HG03039 (cell line): Measurements from ENCODE around the gene ZC3H8.
"Not testable (repeated sequence)": the region's sequence is repeated elsewhere in the genome, so short reads cannot be mapped to it uniquely, and the experiment has no call there.

Experiments
- ATAC-seq: cut with Tn5 transposase; IDR thresholded peaks from one replicate; pipeline ENCODE4 v1.9.1; 2021; ENCODE audit warnings: mild to moderate bottlenecking, moderate library complexity; ENCODE audit not compliant: unreplicated experiment

ZC3H8 gene

GRCh38 chr2:112254466-112255240 lies at the start of gene ZC3H8:
ZC3H8 (minus strand) TSS chr2:112255042; CDS start chr2:112254981, 61 bp downstream.
- peak; percentile 81 for ATAC-seq

DNA sequence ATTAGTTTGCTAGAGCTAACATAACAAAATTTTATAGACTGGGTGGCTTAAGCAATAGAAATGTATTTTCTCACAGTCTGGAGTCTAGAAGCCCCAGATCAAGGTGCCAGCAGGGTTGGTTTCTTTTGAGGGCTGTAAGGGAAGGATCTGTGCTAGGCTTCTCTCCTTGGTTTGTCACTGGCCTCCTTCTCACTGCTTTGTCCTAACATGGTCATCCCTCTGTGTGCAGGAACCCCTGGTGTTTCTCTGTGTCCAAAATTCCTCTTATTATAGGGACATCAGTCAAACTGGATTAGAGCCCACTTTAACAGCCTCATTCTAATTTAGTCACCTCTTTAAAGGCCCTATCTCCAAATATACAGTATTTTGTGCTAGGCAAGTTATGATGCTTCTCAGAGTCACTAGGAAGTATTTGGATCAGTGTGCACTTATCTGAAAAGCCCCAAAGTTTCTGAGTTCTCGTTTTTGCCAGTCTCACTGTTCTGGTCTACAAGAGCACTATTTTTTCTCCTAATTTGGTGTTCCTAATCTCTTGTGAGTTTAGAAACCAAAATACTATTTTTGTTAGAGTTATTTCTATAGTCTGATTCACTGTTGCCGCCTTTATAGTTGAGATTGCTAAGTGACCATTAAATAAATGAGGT lies 49.6 kb upstream of the ZC3H8 start:
- no peak for ATAC-seq

DNA sequence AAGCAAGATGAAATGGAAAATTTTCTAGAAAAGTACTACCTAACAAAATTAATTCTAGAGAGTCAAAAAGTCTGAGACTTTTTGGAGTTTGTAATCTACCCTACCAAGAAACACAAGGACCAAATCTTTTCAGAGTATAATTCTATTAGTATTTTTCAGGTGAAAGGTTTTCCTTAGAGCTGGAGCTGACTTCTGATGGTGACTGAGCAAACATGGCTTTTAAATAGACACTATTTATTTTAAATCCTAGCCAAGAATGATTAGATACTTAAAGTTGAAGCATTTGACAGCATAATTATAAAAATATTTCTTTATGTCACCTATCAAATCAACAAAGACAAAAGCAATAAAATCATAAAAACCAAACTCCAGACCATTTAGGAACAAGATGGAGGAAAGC lies 47.1 kb upstream of the ZC3H8 start:
- ATAC-seq = no peak

DNA sequence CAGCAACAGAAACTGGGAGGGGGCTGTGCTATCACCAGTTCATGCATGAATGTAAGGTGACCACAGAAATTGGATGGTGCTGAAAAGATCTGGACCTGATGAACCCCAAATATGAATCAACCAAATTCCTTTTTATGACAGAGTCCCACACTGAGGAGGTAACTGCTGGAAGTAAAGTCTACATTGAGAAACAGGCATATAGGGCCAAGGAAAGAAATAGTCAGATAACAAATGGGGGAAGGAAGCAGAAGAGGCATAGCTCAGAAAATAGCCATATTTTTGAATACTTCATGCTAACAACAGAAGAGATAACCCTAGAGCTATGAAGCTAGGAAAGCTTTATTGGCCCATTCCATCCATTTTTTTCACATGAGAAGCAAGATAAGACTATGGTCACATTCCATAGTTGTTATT lies 46.3 kb upstream of the ZC3H8 start:
- ATAC-seq = no peak

DNA sequence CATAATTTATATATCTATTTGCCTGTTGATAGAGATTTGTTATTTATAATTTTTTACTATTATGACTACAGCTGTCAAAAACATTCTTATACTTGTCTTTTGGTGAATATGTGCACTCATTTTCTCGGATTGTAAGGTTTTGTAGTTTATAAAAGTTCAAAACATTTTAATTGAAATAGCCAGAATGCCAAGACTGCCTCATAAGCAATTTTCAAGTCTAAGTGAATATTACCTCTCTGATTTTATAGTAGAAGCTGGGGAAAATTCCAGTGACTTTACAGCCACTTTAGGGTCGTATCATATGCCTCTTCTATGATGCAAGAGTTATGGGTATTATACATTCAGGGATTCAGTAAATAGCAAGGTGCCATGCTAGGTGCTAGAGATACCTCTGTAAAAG lies 41.6 kb upstream of the ZC3H8 start:
- ATAC-seq = no peak

DNA sequence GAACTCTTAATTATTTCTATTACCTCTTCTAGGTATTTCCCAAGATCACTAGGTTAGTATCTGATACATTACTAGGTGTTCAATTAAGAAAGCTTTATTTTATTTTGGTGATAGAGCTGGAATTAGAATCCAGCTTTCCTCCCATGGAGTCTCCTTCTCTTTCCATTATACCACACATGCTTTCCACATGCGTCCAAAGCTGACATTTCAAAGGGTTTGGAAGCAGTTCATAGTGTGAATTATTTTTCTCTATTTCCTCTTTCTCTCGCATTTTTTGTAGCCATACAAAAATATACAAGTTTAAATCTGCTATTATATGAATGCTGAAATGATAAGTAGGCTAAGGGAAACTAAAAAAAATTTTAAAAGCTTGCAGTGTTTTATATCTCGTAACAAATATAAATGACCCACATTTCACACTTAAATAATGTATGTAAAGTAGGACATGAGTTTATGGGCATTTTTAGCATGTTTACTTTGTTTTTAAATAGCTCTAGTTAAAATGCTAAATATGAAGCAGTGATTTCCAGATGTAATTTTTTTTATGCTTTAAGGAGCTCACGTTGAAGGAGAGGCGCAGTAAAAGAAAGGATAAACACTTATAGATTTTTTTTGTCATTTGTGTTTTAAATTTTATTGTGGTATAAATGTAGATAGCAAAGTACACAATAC lies 40.7 kb upstream of the ZC3H8 start:
- ATAC-seq = no peak

GRCh38 chr2:112293636-112294401 lies 39.0 kb upstream of the ZC3H8 start:
- ATAC-seq = no peak

DNA sequence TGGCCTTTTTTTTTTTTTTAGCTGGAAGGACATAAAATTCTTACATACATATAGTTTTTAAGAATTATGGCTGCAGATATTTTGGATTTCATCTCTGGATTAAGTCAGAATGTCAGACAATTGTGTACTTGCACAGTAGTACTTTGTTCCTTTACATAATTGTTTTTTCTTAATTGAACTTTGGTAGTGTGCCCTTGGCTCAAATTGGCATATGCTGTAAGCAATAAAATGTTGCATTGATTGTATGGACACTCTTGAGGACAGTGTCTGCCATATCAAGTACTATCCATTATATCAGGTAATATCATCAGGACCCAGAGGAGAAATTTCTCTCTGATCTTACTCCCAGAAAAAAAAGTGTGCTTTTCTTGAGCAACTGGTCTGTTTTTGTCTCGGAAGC lies 35.8 kb upstream of the ZC3H8 start:
- no peak for ATAC-seq

GRCh38 chr2:112290088-112290487 lies 35.2 kb upstream of the ZC3H8 start:
- no peak for ATAC-seq

DNA sequence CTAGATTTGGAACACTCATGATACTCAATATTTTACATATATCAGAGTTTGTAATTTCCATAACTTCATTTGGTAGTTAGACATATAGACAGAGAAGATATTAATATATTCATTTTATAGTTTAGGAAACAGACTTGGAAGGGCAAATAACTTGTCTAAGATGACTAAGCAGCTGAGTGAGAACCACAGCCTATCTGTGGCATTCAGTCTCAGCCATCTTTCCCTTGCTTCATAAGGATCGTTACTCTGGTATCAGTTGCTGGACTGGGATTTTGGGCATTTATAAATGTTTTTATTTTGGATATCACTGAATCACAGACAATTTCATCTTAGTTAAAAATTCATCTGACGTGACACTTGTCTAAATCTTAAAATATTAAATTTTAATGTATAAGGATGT lies 28.7 kb upstream of the ZC3H8 start:
- not testable (repeated sequence) for ATAC-seq

- not testable (repeated sequence) for ATAC-seq
Measured at GRCh38 chr2:112282066-112282465, 27.2 kb upstream of the ZC3H8 start.

- no peak for ATAC-seq
Measured at GRCh38 chr2:112277596-112278220, 22.9 kb upstream of the ZC3H8 start.

- ATAC-seq = no peak
Measured at GRCh38 chr2:112276954-112277353, 22.1 kb upstream of the ZC3H8 start.

GRCh38 chr2:112275887-112276773 lies 21.3 kb upstream of the ZC3H8 start:
- peak; percentile 45 for ATAC-seq

DNA sequence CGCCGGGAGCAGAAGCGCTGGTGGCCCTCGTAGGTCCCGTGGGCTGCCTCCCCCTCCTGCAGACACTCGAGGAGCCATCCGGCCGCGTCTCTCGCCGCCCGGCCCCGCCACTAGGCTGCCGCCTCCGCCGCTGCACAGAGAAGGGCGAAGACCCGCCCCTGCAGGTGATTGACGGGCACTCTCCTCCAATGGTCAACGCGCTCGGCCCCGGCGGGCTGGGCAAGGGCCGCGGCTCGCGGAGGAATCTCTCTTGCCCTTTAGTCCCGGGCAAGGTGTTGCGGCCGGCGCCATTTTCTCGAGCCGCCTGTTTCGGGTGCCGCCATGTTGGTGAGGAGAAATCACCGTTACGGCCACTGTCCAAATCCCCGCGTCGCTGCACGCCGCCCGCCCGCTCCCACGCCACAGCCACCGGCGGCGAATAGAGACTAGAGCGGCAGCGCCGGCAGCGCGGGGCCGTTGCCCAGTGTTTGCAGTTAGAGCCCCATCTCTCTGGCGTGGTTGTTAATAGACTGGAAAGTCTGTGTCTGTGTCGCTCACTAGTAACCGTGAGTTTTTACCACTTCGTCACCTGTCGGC lies 20.6 kb upstream of the ZC3H8 start, which contains the start of gene ZC3H6:
ZC3H6 (plus strand) TSS at position 287 of the 576 bp plus-strand sequence. CDS start 398 bp downstream, outside the sequence.
- ATAC-seq = peak; percentile 91

GRCh38 chr2:112273349-112273748 lies 18.5 kb upstream of the ZC3H8 start:
- ATAC-seq = no peak

- no peak for ATAC-seq
Measured at GRCh38 chr2:112272669-112273068, 17.8 kb upstream of the ZC3H8 start.

- no peak for ATAC-seq
Measured at GRCh38 chr2:112268547-112268946, 13.7 kb upstream of the ZC3H8 start.

DNA sequence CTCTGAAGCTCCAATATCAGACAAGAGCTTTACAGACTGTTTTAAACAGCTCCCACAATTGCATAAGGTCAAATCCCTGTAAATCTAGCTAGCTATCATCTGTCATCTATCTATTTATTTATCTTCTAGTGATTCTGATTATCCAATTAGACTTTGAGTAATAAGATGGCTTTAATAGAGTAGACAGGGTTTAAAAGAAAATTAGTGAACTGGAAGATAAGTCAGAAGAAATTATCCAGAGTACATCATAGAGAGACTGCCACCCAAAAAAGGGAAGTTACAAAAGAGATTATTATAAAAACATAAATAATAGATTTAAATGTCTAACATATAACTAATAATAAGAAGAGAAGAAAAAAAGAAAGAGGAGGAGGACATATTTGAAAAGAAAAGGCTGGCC lies 8.0 kb upstream of the ZC3H8 start:
- no peak for ATAC-seq
